WTC11 (cell line): ENCODE measurements around the gene BAMBI. TPM values are rescaled to one million over a fixed set of nuclear protein-coding genes. Genes with fewer than 3 reads are reported as not detected.
A peak's percentile ranks its signal among the peaks of the same experiment; 100 is the strongest.

Source experiments
- ATAC-seq: fragments of 200-7000 bp; cut with Tn5 transposase; 2 replicates; pipeline ENCODE4 v1.10.0; 2021; ENCODE audit warnings: mild to moderate bottlenecking, moderate library complexity
- CTCF ChIA-PET: fragments of 300-600 bp; sonication (Branson Sonifier 250); formaldehyde crosslinking; loops from one replicate; lab custom pipeline; 2021; ENCODE audit warnings: antibody characterized with exemption; lab: Charles Lee
- POLR2A ChIA-PET: fragments of 350-600 bp; sonication (Branson Sonifier 250); formaldehyde crosslinking; loops from one replicate; lab custom pipeline; 2021; ENCODE audit warnings: antibody characterized with exemption; lab: Charles Lee
- DNase-seq: peaks from one replicate; pipeline ENCODE4 v3.0.0; 2021; ENCODE audit warnings: low spot score
- H3K27ac Mint-ChIP-seq: 2 replicates; pipeline ENCODE4 v1.8.0; 2021; ENCODE audit warnings: mixed read lengths
- H3K27me3 Mint-ChIP-seq: 2 replicates; pipeline ENCODE4 v1.8.0; 2021; ENCODE audit warnings: low read depth, mild to moderate bottlenecking, moderate library complexity, mixed read lengths
- H3K36me3 Mint-ChIP-seq: 2 replicates; pipeline ENCODE4 v1.8.0; 2021; ENCODE audit warnings: mixed read lengths
- H3K4me1 Mint-ChIP-seq: 2 replicates; pipeline ENCODE4 v1.8.0; 2022; ENCODE audit warnings: mixed read lengths
- H3K4me3 Mint-ChIP-seq: 2 replicates; pipeline ENCODE4 v1.8.0; 2021; ENCODE audit warnings: mild to moderate bottlenecking, moderate library complexity, mixed read lengths
- H3K9me3 Mint-ChIP-seq: 2 replicates; pipeline ENCODE4 v1.8.0; 2021; ENCODE audit warnings: mixed read lengths
- AFF4 ChIP-seq: sonication (generic); formaldehyde crosslinking; IDR thresholded peaks from 2 replicates; pipeline ENCODE4 v1.8.1; 2023; ENCODE audit warnings: mild to moderate bottlenecking, missing genetic modification reagents, borderline replicate concordance
- ATF1 ChIP-seq: sonication (generic); formaldehyde crosslinking; IDR thresholded peaks from 2 replicates; pipeline ENCODE4 v1.8.1; 2023; ENCODE audit warnings: mild to moderate bottlenecking, moderate library complexity, missing genetic modification reagents
- CREB1 ChIP-seq: sonication (generic); formaldehyde crosslinking; IDR thresholded peaks from 2 replicates; pipeline ENCODE4 v1.8.0; 2023; ENCODE audit warnings: mild to moderate bottlenecking, missing genetic modification reagents
- CTCF ChIP-seq: fragments of 200-600 bp; IDR thresholded peaks from 2 replicates; pipeline ENCODE4 v1.8.0; 2022; ENCODE audit warnings: antibody characterized with exemption
- GABPB1 ChIP-seq: sonication (generic); formaldehyde crosslinking; IDR thresholded peaks from 2 replicates; pipeline ENCODE4 v1.8.1; 2023; ENCODE audit warnings: mild to moderate bottlenecking, missing genetic modification reagents
- IRF2 ChIP-seq: sonication (generic); formaldehyde crosslinking; IDR thresholded peaks from 2 replicates; pipeline ENCODE4 v1.8.0; 2022; ENCODE audit warnings: low read depth, missing genetic modification reagents, borderline replicate concordance
- NFYB ChIP-seq: sonication (generic); formaldehyde crosslinking; conservative IDR thresholded peaks from 2 replicates; pipeline ENCODE4 v1.8.0; 2022; ENCODE audit warnings: low read depth, missing genetic modification reagents
- ZNF219 ChIP-seq: sonication (generic); formaldehyde crosslinking; IDR thresholded peaks from 2 replicates; pipeline ENCODE4 v1.8.0; 2023; ENCODE audit warnings: missing genetic modification reagents, mild to moderate bottlenecking, borderline replicate concordance
- ZNF416 ChIP-seq: fragments of 250-450 bp; sonication (Bioruptor Pico); IDR thresholded peaks from 2 replicates; pipeline ENCODE4 v1.9.0; 2021; ENCODE audit warnings: mild to moderate bottlenecking, inconsistent platforms
- ZNF423 ChIP-seq: fragments of 250-450 bp; sonication (Bioruptor Pico); IDR thresholded peaks from 2 replicates; pipeline ENCODE4 v2.1.2; 2022; ENCODE audit warnings: mild to moderate bottlenecking, moderate library complexity
- total RNA-seq: library from RNA; stranded (reverse); gene quantifications from 3 replicates; pipeline ENCODE4 v1.2.3, GENCODE V29; 2021
- TF ChIP-seq, protein P1 (sequence below): sonication (generic); formaldehyde crosslinking; IDR thresholded peaks from 2 replicates; pipeline ENCODE4 v1.8.0; 2022; ENCODE audit warnings: missing genetic modification reagents
- TF ChIP-seq, protein P2 (sequence below): sonication (generic); formaldehyde crosslinking; IDR thresholded peaks from 2 replicates; pipeline ENCODE4 v1.8.0; 2022; ENCODE audit warnings: mild to moderate bottlenecking, missing genetic modification reagents
- TF ChIP-seq, protein P3 (sequence below): sonication (generic); formaldehyde crosslinking; IDR thresholded peaks from 2 replicates; pipeline ENCODE4 v1.8.1; 2022; ENCODE audit warnings: mild to moderate bottlenecking, missing genetic modification reagents, moderate library complexity, borderline replicate concordance
- TF ChIP-seq, protein P4 (sequence below): fragments of 250-450 bp; sonication (Bioruptor Pico); IDR thresholded peaks from 2 replicates; pipeline ENCODE4 v1.9.0; 2021; ENCODE audit warnings: mild to moderate bottlenecking, borderline replicate concordance

Gene BAMBI
- total RNA-seq, 1 experiment from 2014 or later: 29.0 TPM

DNA sequence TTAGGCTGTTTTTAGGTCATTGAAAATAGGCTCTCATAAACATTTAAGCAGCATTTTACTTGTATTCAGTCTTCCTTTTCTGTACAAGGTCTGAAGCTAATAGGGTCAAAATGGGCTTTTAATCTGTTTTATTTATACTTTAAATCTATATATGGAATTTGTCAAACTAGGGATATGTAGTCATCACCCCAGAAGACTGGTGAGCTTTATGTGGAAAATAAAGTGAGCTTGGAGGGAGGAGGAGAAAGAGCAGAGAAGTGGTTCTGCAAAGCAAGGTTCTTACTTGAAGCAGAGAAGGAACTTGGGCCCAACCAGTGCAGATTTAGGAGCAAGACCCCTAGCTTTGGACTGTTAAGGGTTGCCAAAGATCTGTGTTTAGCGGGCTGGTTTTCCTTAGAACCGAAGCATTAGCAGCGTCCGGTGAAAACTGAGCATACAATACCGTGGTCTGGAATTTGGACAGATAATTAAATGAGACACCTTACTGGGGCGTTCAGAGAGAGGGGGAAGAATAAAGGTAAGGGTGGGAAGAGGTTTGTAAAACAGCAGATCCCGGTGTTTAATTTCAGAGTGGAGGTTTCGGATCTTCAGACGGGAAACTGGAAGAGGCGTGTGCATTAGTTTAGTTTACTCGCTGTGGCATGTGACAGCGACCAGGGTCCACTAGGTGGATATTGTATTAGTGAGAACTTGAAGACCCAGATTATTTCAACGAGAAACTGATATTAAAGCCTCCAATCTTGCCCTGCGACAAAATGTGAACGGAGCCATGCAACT lies 2.4 kb downstream of the BAMBI start (continued):
- TF ChIP-seq AFF4 (CRISPR knock-in tag) (no peak), ZNF219 (no peak), GABPB1 (CRISPR knock-in tag) (no peak)

- peaks cover 34% of the 10 kb centered on the region for H3K36me3 Mint-ChIP-seq
- peaks cover 53% of the 10 kb centered on the region for H3K4me1 Mint-ChIP-seq
- H3K9me3 Mint-ChIP-seq: no peaks in the 10 kb centered on the region
- ChIA-PET CTCF (interaction anchor here (1.5 kb wide), 1 partner anchor 17 kb away, joined by 5 read pairs; no protein-coding TSS in a partner anchor), POLR2A (interaction anchor here (1.1 kb wide), 1 partner anchor 42 kb away, joined by 3 read pairs; no protein-coding TSS in a partner anchor)
- TF ChIP-seq NFYB (CRISPR knock-in tag): no peak
- no peak for TF ChIP-seq ZNF416 (CRISPR knock-in tag)
- no peak for TF ChIP-seq IRF2
- TF ChIP-seq, protein P1, sequence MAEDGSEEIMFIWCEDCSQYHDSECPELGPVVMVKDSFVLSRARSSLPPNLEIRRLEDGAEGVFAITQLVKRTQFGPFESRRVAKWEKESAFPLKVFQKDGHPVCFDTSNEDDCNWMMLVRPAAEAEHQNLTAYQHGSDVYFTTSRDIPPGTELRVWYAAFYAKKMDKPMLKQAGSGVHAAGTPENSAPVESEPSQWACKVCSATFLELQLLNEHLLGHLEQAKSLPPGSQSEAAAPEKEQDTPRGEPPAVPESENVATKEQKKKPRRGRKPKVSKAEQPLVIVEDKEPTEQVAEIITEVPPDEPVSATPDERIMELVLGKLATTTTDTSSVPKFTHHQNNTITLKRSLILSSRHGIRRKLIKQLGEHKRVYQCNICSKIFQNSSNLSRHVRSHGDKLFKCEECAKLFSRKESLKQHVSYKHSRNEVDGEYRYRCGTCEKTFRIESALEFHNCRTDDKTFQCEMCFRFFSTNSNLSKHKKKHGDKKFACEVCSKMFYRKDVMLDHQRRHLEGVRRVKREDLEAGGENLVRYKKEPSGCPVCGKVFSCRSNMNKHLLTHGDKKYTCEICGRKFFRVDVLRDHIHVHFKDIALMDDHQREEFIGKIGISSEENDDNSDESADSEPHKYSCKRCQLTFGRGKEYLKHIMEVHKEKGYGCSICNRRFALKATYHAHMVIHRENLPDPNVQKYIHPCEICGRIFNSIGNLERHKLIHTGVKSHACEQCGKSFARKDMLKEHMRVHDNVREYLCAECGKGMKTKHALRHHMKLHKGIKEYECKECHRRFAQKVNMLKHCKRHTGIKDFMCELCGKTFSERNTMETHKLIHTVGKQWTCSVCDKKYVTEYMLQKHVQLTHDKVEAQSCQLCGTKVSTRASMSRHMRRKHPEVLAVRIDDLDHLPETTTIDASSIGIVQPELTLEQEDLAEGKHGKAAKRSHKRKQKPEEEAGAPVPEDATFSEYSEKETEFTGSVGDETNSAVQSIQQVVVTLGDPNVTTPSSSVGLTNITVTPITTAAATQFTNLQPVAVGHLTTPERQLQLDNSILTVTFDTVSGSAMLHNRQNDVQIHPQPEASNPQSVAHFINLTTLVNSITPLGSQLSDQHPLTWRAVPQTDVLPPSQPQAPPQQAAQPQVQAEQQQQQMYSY: no peak
- no peak for TF ChIP-seq ZNF423 (CRISPR knock-in tag)
- TF ChIP-seq, protein P2, sequence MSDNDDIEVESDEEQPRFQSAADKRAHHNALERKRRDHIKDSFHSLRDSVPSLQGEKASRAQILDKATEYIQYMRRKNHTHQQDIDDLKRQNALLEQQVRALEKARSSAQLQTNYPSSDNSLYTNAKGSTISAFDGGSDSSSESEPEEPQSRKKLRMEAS (CRISPR knock-in tag): no peak
- TF ChIP-seq CREB1 (CRISPR knock-in tag): no peak
- TF ChIP-seq ATF1 (CRISPR knock-in tag): no peak
- TF ChIP-seq, protein P3, sequence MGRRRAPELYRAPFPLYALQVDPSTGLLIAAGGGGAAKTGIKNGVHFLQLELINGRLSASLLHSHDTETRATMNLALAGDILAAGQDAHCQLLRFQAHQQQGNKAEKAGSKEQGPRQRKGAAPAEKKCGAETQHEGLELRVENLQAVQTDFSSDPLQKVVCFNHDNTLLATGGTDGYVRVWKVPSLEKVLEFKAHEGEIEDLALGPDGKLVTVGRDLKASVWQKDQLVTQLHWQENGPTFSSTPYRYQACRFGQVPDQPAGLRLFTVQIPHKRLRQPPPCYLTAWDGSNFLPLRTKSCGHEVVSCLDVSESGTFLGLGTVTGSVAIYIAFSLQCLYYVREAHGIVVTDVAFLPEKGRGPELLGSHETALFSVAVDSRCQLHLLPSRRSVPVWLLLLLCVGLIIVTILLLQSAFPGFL (CRISPR knock-in tag): no peak
- no peak for TF ChIP-seq CTCF
- TF ChIP-seq, protein P4, sequence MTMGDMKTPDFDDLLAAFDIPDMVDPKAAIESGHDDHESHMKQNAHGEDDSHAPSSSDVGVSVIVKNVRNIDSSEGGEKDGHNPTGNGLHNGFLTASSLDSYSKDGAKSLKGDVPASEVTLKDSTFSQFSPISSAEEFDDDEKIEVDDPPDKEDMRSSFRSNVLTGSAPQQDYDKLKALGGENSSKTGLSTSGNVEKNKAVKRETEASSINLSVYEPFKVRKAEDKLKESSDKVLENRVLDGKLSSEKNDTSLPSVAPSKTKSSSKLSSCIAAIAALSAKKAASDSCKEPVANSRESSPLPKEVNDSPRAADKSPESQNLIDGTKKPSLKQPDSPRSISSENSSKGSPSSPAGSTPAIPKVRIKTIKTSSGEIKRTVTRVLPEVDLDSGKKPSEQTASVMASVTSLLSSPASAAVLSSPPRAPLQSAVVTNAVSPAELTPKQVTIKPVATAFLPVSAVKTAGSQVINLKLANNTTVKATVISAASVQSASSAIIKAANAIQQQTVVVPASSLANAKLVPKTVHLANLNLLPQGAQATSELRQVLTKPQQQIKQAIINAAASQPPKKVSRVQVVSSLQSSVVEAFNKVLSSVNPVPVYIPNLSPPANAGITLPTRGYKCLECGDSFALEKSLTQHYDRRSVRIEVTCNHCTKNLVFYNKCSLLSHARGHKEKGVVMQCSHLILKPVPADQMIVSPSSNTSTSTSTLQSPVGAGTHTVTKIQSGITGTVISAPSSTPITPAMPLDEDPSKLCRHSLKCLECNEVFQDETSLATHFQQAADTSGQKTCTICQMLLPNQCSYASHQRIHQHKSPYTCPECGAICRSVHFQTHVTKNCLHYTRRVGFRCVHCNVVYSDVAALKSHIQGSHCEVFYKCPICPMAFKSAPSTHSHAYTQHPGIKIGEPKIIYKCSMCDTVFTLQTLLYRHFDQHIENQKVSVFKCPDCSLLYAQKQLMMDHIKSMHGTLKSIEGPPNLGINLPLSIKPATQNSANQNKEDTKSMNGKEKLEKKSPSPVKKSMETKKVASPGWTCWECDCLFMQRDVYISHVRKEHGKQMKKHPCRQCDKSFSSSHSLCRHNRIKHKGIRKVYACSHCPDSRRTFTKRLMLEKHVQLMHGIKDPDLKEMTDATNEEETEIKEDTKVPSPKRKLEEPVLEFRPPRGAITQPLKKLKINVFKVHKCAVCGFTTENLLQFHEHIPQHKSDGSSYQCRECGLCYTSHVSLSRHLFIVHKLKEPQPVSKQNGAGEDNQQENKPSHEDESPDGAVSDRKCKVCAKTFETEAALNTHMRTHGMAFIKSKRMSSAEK (CRISPR knock-in tag): no peak
- H3K27ac Mint-ChIP-seq: no peak overlapping the region
- ATAC-seq (no peak), DNase-seq (no peak)
- no peaks in the 10 kb centered on the region for H3K27me3 Mint-ChIP-seq
- peak overlapping the region; percentile 91 for H3K4me3 Mint-ChIP-seq
Measured at GRCh38 chr10:28680358-28680752, 3.0 kb downstream of the BAMBI start.
